HFF-Myc (cell line): Measurements from ENCODE around the gene SRRM4.

Experiments used
- DNase-seq: peaks from one replicate; pipeline ENCODE4 v3.0.0-alpha.2; 2011; ENCODE audit warnings: low read depth; ENCODE audit errors: extremely low read depth
- H3K4me3 ChIP-seq: replicated peaks from 2 replicates; pipeline ENCODE4 v1.5.1; 2011; ENCODE audit warnings: low read depth, mild to moderate bottlenecking, control low read depth, low read length
- CTCF ChIP-seq: IDR thresholded peaks from 2 replicates; pipeline ENCODE4 v1.5.1; 2012; ENCODE audit warnings: mild to moderate bottlenecking, low read depth, low read length, control low read depth; ENCODE audit errors: missing control alignments

Gene SRRM4

GRCh38 chr12:119145367-119145766 is 164.0 kb downstream of the SRRM4 start:
- no peak for DNase-seq
- H3K4me3 ChIP-seq = no peak overlapping the region
- no peak for TF ChIP-seq CTCF

GRCh38 chr12:119147847-119148448 is 166.6 kb downstream of the SRRM4 start:
- DNase-seq = no peak
- no peak for TF ChIP-seq CTCF

GRCh38 chr12:119149270-119149669 is 167.9 kb downstream of the SRRM4 start:
- no peak for DNase-seq
- no peak for TF ChIP-seq CTCF
- H3K4me3 ChIP-seq = no peak overlapping the region

More at GRCh38 chr12:119147847-119148448, 166.6 kb downstream of the SRRM4 start:
- H3K4me3 ChIP-seq = no peak overlapping the region

- H3K4me3 ChIP-seq = no peak overlapping the region
- DNase-seq = no peak
- TF ChIP-seq CTCF = no peak
Measured at GRCh38 chr12:119151445-119152026, 170.2 kb downstream of the SRRM4 start.

- H3K4me3 ChIP-seq = no peak overlapping the region
Measured at GRCh38 chr12:119153477-119154434, 172.4 kb downstream of the SRRM4 start.

GRCh38 chr12:119154435-119154818 is 173.1 kb downstream of the SRRM4 start:
- no peak for DNase-seq
- no peak overlapping the region for H3K4me3 ChIP-seq
- TF ChIP-seq CTCF = no peak

More at GRCh38 chr12:119153477-119154434, 172.4 kb downstream of the SRRM4 start:
- DNase-seq = no peak
- no peak for TF ChIP-seq CTCF
